Hematopoietic multipotent progenitor cell treated with erythropoietin and hydrocortisone succinate and interleukin-3 and kit ligand, for 8 days (in vitro differentiated cells): Measurements from ENCODE around the gene FMN1.
A peak's percentile ranks its signal among the peaks of the same experiment; 100 is the strongest.

ENCODE experiments used
- DNase-seq: peaks from one replicate; pipeline ENCODE4 v3.0.0-alpha.2; 2015

Gene FMN1

GRCh38 chr15:33197636-33198035, 3.1 kb upstream of the FMN1 start:
- no peak for DNase-seq

- DNase-seq, result no peak
These were observed 277 bp downstream of the FMN1 start for GRCh38 chr15:33194237-33194636.

- DNase-seq, result no peak
These were observed 2.9 kb downstream of the FMN1 start for GRCh38 chr15:33191591-33191990.

- DNase-seq, result no peak
These were observed 4.0 kb downstream of the FMN1 start for GRCh38 chr15:33190539-33190938.

- DNase-seq, result no peak
These were observed 5.8 kb downstream of the FMN1 start for GRCh38 chr15:33188641-33189257.

GRCh38 chr15:33188159-33188558, 6.4 kb downstream of the FMN1 start:
- DNase-seq, result no peak

GRCh38 chr15:33183334-33183733, 11.2 kb downstream of the FMN1 start:
- DNase-seq, result no peak

GRCh38 chr15:33182926-33183325, 11.6 kb downstream of the FMN1 start:
- no peak for DNase-seq

GRCh38 chr15:33182278-33182905, 12.1 kb downstream of the FMN1 start:
- DNase-seq, result no peak

- no peak for DNase-seq
These were observed 14.6 kb downstream of the FMN1 start for GRCh38 chr15:33179874-33180273.

GRCh38 chr15:33171202-33171601, 23.3 kb downstream of the FMN1 start:
- DNase-seq, result no peak

- DNase-seq, result no peak
These were observed 24.9 kb downstream of the FMN1 start for GRCh38 chr15:33169625-33170024.

- DNase-seq, result no peak
These were observed 26.1 kb downstream of the FMN1 start for GRCh38 chr15:33168444-33168843.

GRCh38 chr15:33163816-33164215, 30.7 kb downstream of the FMN1 start:
- DNase-seq, result no peak

GRCh38 chr15:33161209-33161608, 33.3 kb downstream of the FMN1 start:
- DNase-seq, result no peak

- no peak for DNase-seq
These were observed 33.8 kb downstream of the FMN1 start for GRCh38 chr15:33160581-33161165.

- peak; percentile 8 for DNase-seq
These were observed 34.6 kb downstream of the FMN1 start for GRCh38 chr15:33159726-33160453.

- DNase-seq, result no peak
These were observed 36.1 kb downstream of the FMN1 start for GRCh38 chr15:33158366-33158765.

GRCh38 chr15:33157371-33158037, 37.0 kb downstream of the FMN1 start:
- no peak for DNase-seq

- DNase-seq, result peak; percentile 24
These were observed 38.7 kb downstream of the FMN1 start for GRCh38 chr15:33155691-33156420.

- no peak for DNase-seq
These were observed 40.0 kb downstream of the FMN1 start for GRCh38 chr15:33154351-33155166.

- DNase-seq, result no peak
These were observed 41.0 kb downstream of the FMN1 start for GRCh38 chr15:33153548-33153947.
